ENCODE measurements around the gene ZNF26. TPM values are rescaled to one million over a fixed set of nuclear protein-coding genes. Genes with fewer than 3 reads are reported as not detected.

ZNF26 gene
- total and polyA plus RNA-seq, 2 donors (not counting 1 experiment from before 2014, with no cell fraction given): 36.0 to 38.3 TPM

- no peak overlapping the region for H3K9ac ChIP-seq (ENCODE audit: low read length)
- H2AFZ ChIP-seq (ENCODE audit: insufficient read depth, low read depth, low read length, poor library complexity, severe bottlenecking): no peak overlapping the region
- peaks cover 0 to 57% (median 0%) of the 10 kb centered on the region in 3 donors for H3K9me3 ChIP-seq (ENCODE audit: control extremely low read depth in 1 of 3, control insufficient read depth in 2 of 3, insufficient read depth in 1 of 3, low read length in 2 of 3)
- Mint-ChIP-seq H3K4me3 (no peak overlapping the region), H3K4me1 (no peaks in the 10 kb centered on the region), H3K27ac (no peak overlapping the region), H3K9me3 (ENCODE audit: insufficient read depth) (peaks cover 3% of the 10 kb centered on the region), H3K27me3 (no peaks in the 10 kb centered on the region)
- POLR2A ChIA-PET: no interaction called here
- no peaks in the 10 kb centered on the region for H3K4me1 ChIP-seq (ENCODE audit: control insufficient read depth in 2 of 2, insufficient read depth in 2 of 2, low read length in 2 of 2)
- H3K79me2 ChIP-seq (ENCODE audit: control insufficient read depth, insufficient read depth, low read length): no peaks in the 10 kb centered on the region
- 97% methylated on average over 6 of the region's 12 CpGs for whole genome bisulfite sequencing (ENCODE audit: insufficient coverage)
- CTCF ChIA-PET: no interaction called here
- no peak for TF ChIP-seq EZH2 (IDR thresholded peaks at IDR 0.05; ENCODE audit: borderline replicate concordance, insufficient read depth, low read depth, low read length, poor library complexity, severe bottlenecking)
- TF ChIP-seq CTCF (IDR thresholded peaks at IDR 0.05): no peak
- no peak overlapping the region for H3K27ac ChIP-seq (ENCODE audit: low read length in 2 of 2)
- no peaks in the 10 kb centered on the region for H3K36me3 ChIP-seq (replicated peaks in 1 of 2; ENCODE audit: control extremely low read depth in 1 of 2, control insufficient read depth in 1 of 2, extremely low read depth in 1 of 2, insufficient read depth in 2 of 2, low read length in 1 of 2)
- intact Hi-C loops (cut with micrococcal nuclease): no loop called here
- H4K20me1 ChIP-seq (ENCODE audit: control insufficient read depth, insufficient read depth, low read length, poor library complexity, severe bottlenecking): no peaks in the 10 kb centered on the region
- no peak overlapping the region for H3K4me2 ChIP-seq (replicated peaks; ENCODE audit: low read depth, low read length, poor library complexity, severe bottlenecking)
- H3K4me3 ChIP-seq (ENCODE audit: control extremely low read depth in 1 of 5, extremely low read depth in 1 of 5, insufficient read depth in 1 of 5, low read depth in 2 of 5, low read length in 4 of 5): no peak overlapping the region
- ATAC-seq (ENCODE audit: low read depth) (no peak), DNase-seq (no peak)
- no peaks in the 10 kb centered on the region for H3K27me3 ChIP-seq (replicated peaks in 1 of 4; ENCODE audit: control extremely low read depth in 1 of 4, control insufficient read depth in 3 of 4, insufficient read depth in 4 of 4, low read length in 3 of 4)
Measured at GRCh38 chr12:132965796-132966195, 20.4 kb upstream of the ZNF26 start.

GRCh38 chr12:132966676-132967415 is 19.3 kb upstream of the ZNF26 start:
- no peak for TF ChIP-seq CTCF (IDR thresholded peaks at IDR 0.05)
- Histone ChIP-seq H3K27me3 (replicated peaks in 1 of 4; ENCODE audit: control extremely low read depth in 1 of 4, control insufficient read depth in 3 of 4, insufficient read depth in 4 of 4, low read length in 3 of 4) (no peaks in the 10 kb centered on the region), H3K36me3 (replicated peaks in 1 of 2; ENCODE audit: control extremely low read depth in 1 of 2, control insufficient read depth in 1 of 2, extremely low read depth in 1 of 2, insufficient read depth in 2 of 2, low read length in 1 of 2) (no peaks in the 10 kb centered on the region), H3K4me2 (replicated peaks; ENCODE audit: low read depth, low read length, poor library complexity, severe bottlenecking) (no peak overlapping the region), H3K9me3 (ENCODE audit: control extremely low read depth in 1 of 3, control insufficient read depth in 2 of 3, insufficient read depth in 1 of 3, low read length in 2 of 3) (peaks cover 0 to 61% (median 0%) of the 10 kb centered on the region in 3 donors), H4K20me1 (ENCODE audit: control insufficient read depth, insufficient read depth, low read length, poor library complexity, severe bottlenecking) (no peaks in the 10 kb centered on the region), H2AFZ (ENCODE audit: insufficient read depth, low read depth, low read length, poor library complexity, severe bottlenecking) (no peak overlapping the region), H3K27ac (ENCODE audit: low read length in 2 of 2) (no peak overlapping the region), H3K9ac (ENCODE audit: low read length) (no peak overlapping the region), H3K4me1 (ENCODE audit: control insufficient read depth in 2 of 2, insufficient read depth in 2 of 2, low read length in 2 of 2) (no peaks in the 10 kb centered on the region), H3K4me3 (ENCODE audit: control extremely low read depth in 1 of 5, extremely low read depth in 1 of 5, insufficient read depth in 1 of 5, low read depth in 2 of 5, low read length in 4 of 5) (no peak overlapping the region), H3K79me2 (ENCODE audit: control insufficient read depth, insufficient read depth, low read length) (no peaks in the 10 kb centered on the region)
- WGBS (ENCODE audit: insufficient coverage): 97% methylated on average over 11 of the region's 12 CpGs
- Mint-ChIP-seq H3K9me3 (ENCODE audit: insufficient read depth) (peaks cover 3% of the 10 kb centered on the region), H3K4me1 (no peaks in the 10 kb centered on the region), H3K4me3 (no peak overlapping the region), H3K27me3 (no peaks in the 10 kb centered on the region), H3K27ac (no peak overlapping the region)
- CTCF ChIA-PET: interaction anchor here (0.6 kb wide), 1 partner anchor 173 kb away, joined by 3 read pairs; no protein-coding TSS in a partner anchor
- DNase-seq (no peak), ATAC-seq (ENCODE audit: low read depth) (no peak)
- intact Hi-C loops (cut with micrococcal nuclease): no loop called here
- POLR2A ChIA-PET: no interaction called here

All from B cell (primary cell).